Stomach smooth muscle (tissue), 2 donors: ENCODE measurements around the gene CCDC40.

Experiments used
- H3K27ac ChIP-seq: one replicate; pipeline ENCODE4 v1.7.0; 2013; ENCODE audit warnings: mild to moderate bottlenecking, low read length, inconsistent platforms
- H3K27me3 ChIP-seq, 2 donors: one replicate each; pipeline ENCODE4 v1.7.0; 2013; ENCODE audit warnings: low read length in 2 of 2; ENCODE audit not compliant: insufficient read depth in 2 of 2, control insufficient read depth in 1 of 2
- H3K36me3 ChIP-seq, 2 donors: one replicate each; pipeline ENCODE4 v1.7.0; 2013; ENCODE audit warnings: low read length in 2 of 2; ENCODE audit not compliant: control insufficient read depth in 2 of 2, insufficient read depth in 2 of 2
- H3K4me1 ChIP-seq: one replicate; pipeline ENCODE4 v1.7.0; 2013; ENCODE audit warnings: low read length; ENCODE audit not compliant: control insufficient read depth, insufficient read depth
- H3K4me3 ChIP-seq, 2 donors: one replicate each; pipeline ENCODE4 v1.7.0; 2013; ENCODE audit warnings: low read length in 2 of 2
- H3K9ac ChIP-seq, 2 donors: one replicate each; pipeline ENCODE4 v1.7.0; 2013; ENCODE audit warnings: low read length in 2 of 2, mild to moderate bottlenecking in 1 of 2
- H3K9me3 ChIP-seq, 2 donors: one replicate each; pipeline ENCODE4 v1.7.0; 2013; ENCODE audit warnings: low read length in 2 of 2; ENCODE audit not compliant: control insufficient read depth in 2 of 2
- donor health status: healthy.
- donor health status: Pancreatic carcinoma.

The CCDC40 gene

GRCh38 chr17:80010283-80010858, 26.1 kb upstream of the CCDC40 start:
- Histone ChIP-seq H3K4me3 (no peak overlapping the region), H3K4me1 (peaks cover 14% of the 10 kb centered on the region), H3K9me3 (no peaks in the 10 kb centered on the region), H3K9ac (no peak overlapping the region), H3K27me3 (no peaks in the 10 kb centered on the region), H3K27ac (no peak overlapping the region), H3K36me3 (peaks cover 3 to 8% of the 10 kb centered on the region in 2 donors)

- no peak overlapping the region for H3K9ac ChIP-seq
- no peaks in the 10 kb centered on the region for H3K27me3 ChIP-seq
- H3K4me3 ChIP-seq, result no peak overlapping the region
- H3K9me3 ChIP-seq, result no peaks in the 10 kb centered on the region
- no peak overlapping the region for H3K27ac ChIP-seq
- peaks cover 3 to 8% of the 10 kb centered on the region in 2 donors for H3K36me3 ChIP-seq
- H3K4me1 ChIP-seq, result peaks cover 11% of the 10 kb centered on the region
These were observed 24.4 kb upstream of the CCDC40 start for GRCh38 chr17:80011989-80012555.

- Histone ChIP-seq H3K27ac (no peak overlapping the region), H3K36me3 (peaks cover 3 to 8% of the 10 kb centered on the region in 2 donors), H3K9me3 (no peaks in the 10 kb centered on the region), H3K27me3 (no peaks in the 10 kb centered on the region), H3K4me3 (no peak overlapping the region), H3K4me1 (peaks cover 10% of the 10 kb centered on the region), H3K9ac (no peak overlapping the region)
These were observed 23.4 kb upstream of the CCDC40 start for GRCh38 chr17:80012765-80013741.

- peaks cover 3 to 6% of the 10 kb centered on the region in 2 donors for H3K36me3 ChIP-seq
- H3K4me3 ChIP-seq, result no peak overlapping the region
- H3K27ac ChIP-seq, result no peak overlapping the region
- no peaks in the 10 kb centered on the region for H3K4me1 ChIP-seq
- no peaks in the 10 kb centered on the region for H3K9me3 ChIP-seq
- no peaks in the 10 kb centered on the region for H3K27me3 ChIP-seq
- H3K9ac ChIP-seq, result no peak overlapping the region
These were observed 19.0 kb upstream of the CCDC40 start for GRCh38 chr17:80017226-80018010.

- no peaks in the 10 kb centered on the region for H3K36me3 ChIP-seq
- H3K4me1 ChIP-seq, result peaks cover 7% of the 10 kb centered on the region
- H3K9me3 ChIP-seq, result no peaks in the 10 kb centered on the region
- no peak overlapping the region for H3K27ac ChIP-seq
- H3K27me3 ChIP-seq, result no peaks in the 10 kb centered on the region
- H3K4me3 ChIP-seq, result no peak overlapping the region
- no peak overlapping the region for H3K9ac ChIP-seq
These were observed 17.4 kb upstream of the CCDC40 start for GRCh38 chr17:80018917-80019651.

GRCh38 chr17:80021600-80021999, 14.8 kb upstream of the CCDC40 start:
- Histone ChIP-seq H3K9ac (no peak overlapping the region), H3K36me3 (no peaks in the 10 kb centered on the region), H3K27me3 (no peaks in the 10 kb centered on the region), H3K4me3 (no peak overlapping the region), H3K9me3 (no peaks in the 10 kb centered on the region), H3K27ac (no peak overlapping the region), H3K4me1 (peaks cover 11% of the 10 kb centered on the region)

- peak overlapping the region in 1 of 2 donors; percentile 54 for H3K4me3 ChIP-seq
- H3K36me3 ChIP-seq, result no peaks in the 10 kb centered on the region
These were observed 12.8 kb upstream of the CCDC40 start for GRCh38 chr17:80023481-80024205.

GRCh38 chr17:80024206-80024972, 12.1 kb upstream of the CCDC40 start:
- Histone ChIP-seq H3K9me3 (no peaks in the 10 kb centered on the region), H3K9ac (peak overlapping the region in 1 of 2 donors; percentile 21), H3K4me3 (peak overlapping the region in 1 of 2 donors; percentile 54), H3K4me1 (peaks cover 14% of the 10 kb centered on the region), H3K36me3 (no peaks in the 10 kb centered on the region), H3K27ac (no peak overlapping the region), H3K27me3 (no peaks in the 10 kb centered on the region)

More at GRCh38 chr17:80023481-80024205, 12.8 kb upstream of the CCDC40 start:
- no peaks in the 10 kb centered on the region for H3K9me3 ChIP-seq
- H3K4me1 ChIP-seq, result peaks cover 14% of the 10 kb centered on the region
- H3K27ac ChIP-seq, result no peak overlapping the region
- no peak overlapping the region for H3K9ac ChIP-seq
- H3K27me3 ChIP-seq, result no peaks in the 10 kb centered on the region

- Histone ChIP-seq H3K9ac (no peak overlapping the region), H3K4me1 (peaks cover 21% of the 10 kb centered on the region), H3K36me3 (no peaks in the 10 kb centered on the region), H3K4me3 (no peak overlapping the region), H3K27me3 (no peaks in the 10 kb centered on the region), H3K27ac (no peak overlapping the region), H3K9me3 (no peaks in the 10 kb centered on the region)
These were observed 11.3 kb upstream of the CCDC40 start for GRCh38 chr17:80025140-80025539.
